Mucosa of descending colon (tissue), 3 donors: ENCODE data around the gene LOXL3. TPM values are rescaled to one million over a fixed set of nuclear protein-coding genes. Genes with fewer than 3 reads are reported as not detected.

ENCODE experiments used
- ATAC-seq: fragments of 200-7000 bp; cut with Tn5 transposase; one replicate; pipeline ENCODE4 v1.9.1; 2020; ENCODE audit warnings: mild to moderate bottlenecking, moderate library complexity
- DNase-seq, 3 donors: peaks; one replicate each; pipeline ENCODE4 v3.0.0-alpha.2; 2020
- H3K36me3 ChIP-seq: fragments of 200-600 bp; one replicate; pipeline ENCODE4 v1.8.0; 2021; ENCODE audit warnings: low read depth, mild to moderate bottlenecking
- H3K4me1 ChIP-seq: fragments of 200-600 bp; one replicate; pipeline ENCODE4 v1.8.0; 2021; ENCODE audit warnings: low read depth, mild to moderate bottlenecking
- H3K4me3 ChIP-seq: fragments of 200-600 bp; one replicate; pipeline ENCODE4 v1.8.0; 2021; ENCODE audit warnings: mild to moderate bottlenecking
- H3K9me3 ChIP-seq: fragments of 200-600 bp; one replicate; pipeline ENCODE4 v1.8.0; 2021; ENCODE audit warnings: mild to moderate bottlenecking
- CTCF ChIP-seq: fragments of 200-600 bp; IDR thresholded peaks from one replicate; pipeline ENCODE4 v1.8.0; 2022; ENCODE audit warnings: antibody characterized with exemption, mild to moderate bottlenecking
- intact Hi-C, 2 donors: fragments of 100-400 bp; cut with DNase I in 1 of 2; cut with micrococcal nuclease in 1 of 2; formaldehyde crosslinking; loops; one replicate each; pipeline versions ENCODE4 v1.11.0 to v1.11.1; 2022; cut with DNase I, micrococcal nuclease
- total RNA-seq, 3 donors: library from RNA; stranded (reverse); fragmentation: NEBNext Ultra II Directional in 2 of 3; extraction: Animal tissue kit (Norgen Biotek cat#: 25700) in 2 of 3; gene quantifications; one replicate each; pipeline versions ENCODE4 v1.2.1 to v1.2.4, GENCODE V29; 2021 to 2023
- donor health status: DM: no; HTN: no; CAD: no; lungs with moderate emphysema.
- donor health status: DM: no; HTN: no; CAD: no.
- donor health status: DM: no; HTN: yes; CAD: no.

LOXL3 gene
- total RNA-seq, 3 donors from 2014 or later: 2.2 to 6.9 (median 4.4) TPM

DNA sequence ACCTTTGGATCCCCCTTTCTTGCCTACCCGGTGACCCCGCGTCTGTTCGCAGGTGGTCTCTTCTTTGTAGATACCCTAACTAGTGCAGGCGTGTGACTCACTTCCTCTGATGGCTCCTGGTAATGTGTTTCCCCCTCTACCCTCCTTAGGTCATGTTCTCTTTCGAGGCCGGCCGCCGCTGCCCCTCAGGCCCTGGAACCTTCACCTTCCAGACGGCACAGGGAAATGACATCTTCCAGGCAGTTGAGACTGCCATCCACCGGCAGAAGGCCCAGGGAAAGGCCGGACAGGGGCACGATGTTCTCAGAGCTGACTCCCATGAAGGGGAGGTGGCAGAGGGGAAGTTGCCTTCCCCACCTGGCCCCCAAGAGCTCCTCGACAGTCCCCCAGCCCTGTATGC, 2.4 kb upstream of the LOXL3 start:
- DNase-seq: peak in 1 of 3 donors; percentile 51
- Histone ChIP-seq H3K36me3 (no peaks in the 10 kb centered on the region), H3K9me3 (no peaks in the 10 kb centered on the region), H3K4me1 (peaks cover 24% of the 10 kb centered on the region), H3K4me3 (no peak overlapping the region)
- intact Hi-C loops: no loop called here
- TF ChIP-seq CTCF: no peak
- no peak for ATAC-seq

DNA sequence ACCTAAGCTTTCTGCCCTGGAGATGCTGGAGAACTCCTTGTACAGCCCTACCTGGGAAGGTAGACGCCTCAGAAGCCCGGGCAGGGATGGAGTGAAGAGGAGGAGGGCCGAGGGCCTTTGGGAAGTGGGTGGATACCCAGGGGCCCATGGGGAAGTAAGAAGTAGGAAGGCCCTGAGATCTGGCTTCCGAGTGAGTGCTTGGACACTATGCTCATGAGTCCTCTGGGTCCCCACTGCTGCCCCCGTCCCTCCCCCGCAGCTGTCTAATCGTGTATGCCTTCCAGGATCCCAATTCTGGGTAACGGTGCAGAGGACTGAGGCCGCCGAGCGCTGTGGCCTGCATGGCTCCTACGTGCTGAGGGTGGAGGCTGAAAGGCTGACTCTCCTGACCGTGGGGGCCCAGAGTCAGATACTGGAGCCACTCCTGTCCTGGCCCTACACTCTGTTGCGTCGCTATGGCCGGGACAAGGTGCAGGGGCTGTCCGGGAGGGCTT, 1.9 kb upstream of the LOXL3 start:
- TF ChIP-seq CTCF: no peak
- Histone ChIP-seq H3K4me1 (peaks cover 24% of the 10 kb centered on the region), H3K4me3 (no peak overlapping the region), H3K9me3 (no peaks in the 10 kb centered on the region), H3K36me3 (no peaks in the 10 kb centered on the region)
- ATAC-seq (peak; percentile 1), DNase-seq (peak in 2 of 3 donors; percentile 34 to 60)
- intact Hi-C loops: no loop called here

DNA sequence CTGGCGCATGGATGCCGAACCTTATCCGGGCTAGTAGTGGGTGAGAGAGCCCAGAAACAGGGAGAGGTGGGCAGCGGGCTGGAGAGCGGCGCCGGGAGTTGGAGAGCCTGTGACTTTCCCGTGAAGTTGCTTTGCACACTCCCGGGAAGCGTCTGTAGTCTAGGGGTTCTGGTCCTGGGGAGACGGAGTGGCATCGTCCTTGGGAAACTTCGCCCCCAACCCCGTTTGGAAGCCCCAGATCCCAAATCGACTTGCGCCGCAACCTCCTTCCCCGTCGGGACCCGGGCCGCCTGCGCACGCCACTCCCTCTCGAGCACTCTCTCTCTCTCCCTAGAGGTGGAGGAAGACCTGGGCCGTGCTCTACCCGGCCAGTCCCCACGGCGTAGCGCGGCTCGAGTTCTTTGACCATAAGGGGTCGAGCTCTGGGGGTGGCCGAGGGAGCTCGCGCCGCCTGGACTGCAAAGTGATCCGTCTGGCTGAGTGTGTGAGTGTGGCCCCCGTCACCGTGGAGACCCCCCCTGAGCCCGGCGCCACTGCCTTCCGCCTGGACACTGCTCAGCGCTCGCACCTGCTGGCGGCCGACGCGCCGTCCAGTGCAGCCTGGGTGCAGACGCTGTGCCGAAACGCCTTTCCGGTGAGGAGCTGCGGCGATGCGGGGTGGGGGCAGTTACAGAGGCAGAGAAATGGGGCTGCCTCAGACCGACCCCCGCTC, 1.2 kb upstream of the LOXL3 start:
- peak overlapping the region; percentile 38 for H3K4me3 ChIP-seq
- intact Hi-C loops: no loop called here
- peaks cover 21% of the 10 kb centered on the region for H3K4me1 ChIP-seq
- no peak for TF ChIP-seq CTCF
- ATAC-seq (peak; percentile 78), DNase-seq (peak; percentile 63 to 82 (median 77))
- no peaks in the 10 kb centered on the region for H3K36me3 ChIP-seq
- no peaks in the 10 kb centered on the region for H3K9me3 ChIP-seq

DNA sequence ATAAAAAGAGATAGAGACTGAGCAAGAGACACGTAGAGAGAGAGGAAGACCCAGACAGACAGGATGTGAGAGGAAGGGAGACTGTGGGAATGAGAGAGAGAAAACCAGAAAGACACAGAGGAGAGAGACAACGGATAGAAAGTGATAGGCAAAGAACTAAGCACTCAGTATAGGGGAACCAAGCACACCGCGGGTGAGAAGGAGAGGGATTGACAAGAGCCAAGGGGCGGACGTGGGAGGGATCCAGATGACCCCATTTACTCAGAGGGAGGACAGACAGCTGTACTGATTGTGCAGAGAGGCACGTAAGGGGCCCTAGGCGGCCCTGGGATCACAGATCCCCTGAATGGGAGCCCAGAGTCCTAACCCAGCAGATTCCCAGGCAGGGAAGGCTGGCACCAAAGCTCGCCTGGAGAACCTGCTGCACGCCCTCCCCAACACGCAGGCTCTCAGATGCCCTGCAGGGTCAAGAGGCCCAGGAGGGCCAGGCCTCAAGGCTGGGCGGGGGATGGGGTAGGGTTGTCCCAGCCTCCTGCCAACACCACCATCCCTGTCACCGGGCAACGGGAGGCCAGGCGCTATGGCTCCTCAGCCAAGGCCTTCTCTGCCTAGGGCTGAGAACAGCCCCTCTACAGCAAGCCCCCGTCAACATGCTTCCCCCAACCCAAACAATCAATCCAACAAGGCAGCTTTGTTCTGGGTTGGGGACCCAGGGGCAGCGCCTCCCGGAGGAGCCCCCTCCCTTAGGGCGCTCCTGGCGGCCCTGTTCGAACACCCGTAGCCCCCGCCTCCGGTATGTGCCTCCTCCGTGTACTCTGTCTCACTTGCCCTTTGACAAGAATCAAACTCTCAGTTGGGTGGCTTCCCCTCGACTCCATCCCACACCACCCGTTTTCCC, 579 bp downstream of the LOXL3 start:
- no peak overlapping the region for H3K4me3 ChIP-seq
- intact Hi-C loops: no loop called here
- ATAC-seq (no peak), DNase-seq (peak in 2 of 3 donors; percentile 28 to 61)
- H3K9me3 ChIP-seq: no peaks in the 10 kb centered on the region
- no peak for TF ChIP-seq CTCF
- peaks cover 26% of the 10 kb centered on the region for H3K4me1 ChIP-seq
- no peaks in the 10 kb centered on the region for H3K36me3 ChIP-seq

- intact Hi-C loops: no loop called here
- ATAC-seq: no peak
- DNase-seq: peak in 1 of 3 donors; percentile 49
- Histone ChIP-seq H3K9me3 (no peaks in the 10 kb centered on the region), H3K36me3 (no peaks in the 10 kb centered on the region), H3K4me3 (no peak overlapping the region), H3K4me1 (peaks cover 20% of the 10 kb centered on the region)
- no peak for TF ChIP-seq CTCF
Observed at GRCh38 chr2:74551942-74552913, 1.5 kb downstream of the LOXL3 start.
